LHCN-M2 (cell line): ENCODE results near the gene RAB2B. TPM values are rescaled to one million over a fixed set of nuclear protein-coding genes. Genes with fewer than 3 reads are reported as not detected.

ENCODE experiments used
- total RNA-seq: library from RNA; depleted of rRNA; stranded (reverse); fragments of >200 nt; gene quantifications from 2 replicates; pipeline ENCODE4 v1.2.3, GENCODE V29; 2014; rRNA removed

Gene RAB2B
- total RNA-seq, 1 experiment from 2014 or later: 36.5 TPM

Other genes starting within 250 kb of the RAB2B start
- gene HNRNPC, start 207.5 kb downstream of the RAB2B start, total RNA-seq: 877 and 1,010 TPM in 2 replicates
- gene RPGRIP1, start 196.9 kb downstream of the RAB2B start, total RNA-seq: not detected in 2 replicates
- 123 and 132 TPM in 2 replicates for gene SUPT16H, start 92.9 kb downstream of the RAB2B start, total RNA-seq
- 49.1 and 50.1 TPM in 2 replicates for gene CHD8, start 20.8 kb downstream of the RAB2B start, total RNA-seq
- gene TOX4, start 236 bp upstream of the RAB2B start, total RNA-seq: 30.7 and 44.7 TPM in 2 replicates
- gene METTL3, start 34.4 kb upstream of the RAB2B start, total RNA-seq: 74.3 and 85.0 TPM in 2 replicates
- 3.5 and 7.1 TPM in 2 replicates for gene SALL2, start 49.4 kb upstream of the RAB2B start, total RNA-seq
- not detected in 2 replicates for gene OR10G3, start 103.1 kb upstream of the RAB2B start, total RNA-seq
- not detected in 2 replicates for gene OR10G2, start 158.0 kb upstream of the RAB2B start, total RNA-seq
- gene OR4E2, start 176.9 kb upstream of the RAB2B start, total RNA-seq: not detected in 2 replicates
- gene OR4E1, start 196.9 kb upstream of the RAB2B start, total RNA-seq: 0.06 TPM in 1 of 2 replicates, not detected in the other